CD14-positive monocyte (primary cell): Measurements from ENCODE around the gene E2F2. TPM values are rescaled to one million over a fixed set of nuclear protein-coding genes. Genes with fewer than 3 reads are reported as not detected.

Experiments used
- DNase-seq, 3 donors: peaks; one replicate each; pipeline ENCODE4 v3.0.0-alpha.2; 2011 to 2022
- H2AFZ ChIP-seq: 2 replicates; pipeline ENCODE4 v1.6.0; 2012; ENCODE audit warnings: mild to moderate bottlenecking, low read depth, low read length, inconsistent platforms; ENCODE audit not compliant: insufficient read depth, poor library complexity, severe bottlenecking
- H3K27ac ChIP-seq, 2 donors: 1 replicate in 1 of 2; 2 replicates in 1 of 2; pipeline ENCODE4 v1.5.1; 2012 to 2013; ENCODE audit warnings: low read length in 2 of 2, control low read depth in 1 of 2, inconsistent platforms in 1 of 2, low read depth in 1 of 2, mild to moderate bottlenecking in 1 of 2
- H3K27me3 ChIP-seq, 2 donors: one replicate each; pipeline versions ENCODE4 v1.6.0 to v1.6.1; 2011 to 2013; ENCODE audit warnings: low read length in 2 of 2; ENCODE audit not compliant: control insufficient read depth in 2 of 2, insufficient read depth in 2 of 2
- H3K36me3 ChIP-seq, 2 donors: replicated peaks in 1 of 2; 1 replicate in 1 of 2; 2 replicates in 1 of 2; pipeline versions ENCODE4 v1.5.1 to v1.6.1; 2012 to 2013; ENCODE audit warnings: low read length in 2 of 2, control low read depth in 1 of 2, inconsistent platforms in 1 of 2, mild to moderate bottlenecking in 1 of 2; ENCODE audit not compliant: insufficient read depth in 2 of 2, control insufficient read depth in 1 of 2
- H3K4me1 ChIP-seq, 2 donors: 1 replicate in 1 of 2; 2 replicates in 1 of 2; pipeline versions ENCODE4 v1.5.1 to v1.6.1; 2012 to 2013; ENCODE audit warnings: low read length in 2 of 2, control low read depth in 1 of 2, inconsistent platforms in 1 of 2, mild to moderate bottlenecking in 1 of 2, moderate library complexity in 1 of 2; ENCODE audit not compliant: insufficient read depth in 2 of 2, control insufficient read depth in 1 of 2
- H3K4me2 ChIP-seq: replicated peaks from 2 replicates; pipeline ENCODE3; 2012; ENCODE audit warnings: low read length, moderate library complexity, mild to moderate bottlenecking; ENCODE audit not compliant: poor library complexity, severe bottlenecking; ENCODE audit errors: extremely low read depth
- H3K4me3 ChIP-seq, 3 experiments: fragments of 200-600 bp in 1 of 3; sonication (generic) in 1 of 3; replicated peaks in 1 of 3; 1 replicate in 2 of 3; 2 replicates in 1 of 3; pipeline ENCODE4 v1.5.1; 2011 to 2013; ENCODE audit warnings: low read length in 3 of 3, mild to moderate bottlenecking in 3 of 3, control low read depth in 2 of 3, low read depth in 2 of 3, inconsistent platforms in 1 of 3, moderate library complexity in 1 of 3
- H3K79me2 ChIP-seq: 2 replicates; pipeline ENCODE4 v1.6.0; 2012; ENCODE audit warnings: mild to moderate bottlenecking, control low read depth, inconsistent platforms, low read length, moderate library complexity; ENCODE audit not compliant: insufficient read depth
- H3K9ac ChIP-seq: 2 replicates; pipeline ENCODE4 v1.6.0; 2017; ENCODE audit warnings: low read length, mild to moderate bottlenecking; ENCODE audit not compliant: insufficient read depth, poor library complexity, severe bottlenecking
- H3K9me3 ChIP-seq, 2 donors: replicated peaks in 1 of 2; 1 replicate in 1 of 2; 2 replicates in 1 of 2; pipeline versions ENCODE4 v1.5.1 to v1.6.1; 2012 to 2013; ENCODE audit warnings: low read length in 2 of 2, control low read depth in 1 of 2; ENCODE audit not compliant: control insufficient read depth in 1 of 2, insufficient read depth in 1 of 2
- H4K20me1 ChIP-seq: 2 replicates; pipeline ENCODE4 v1.6.0; 2012; ENCODE audit warnings: mild to moderate bottlenecking, low read length, control low read depth, moderate library complexity; ENCODE audit not compliant: insufficient read depth
- H3K27ac Mint-ChIP-seq, 7 donors: one replicate each; pipeline ENCODE4 v1.8.0; 2020; ENCODE audit warnings: mild to moderate bottlenecking in 7 of 7, mixed read lengths in 7 of 7, moderate library complexity in 6 of 7, inconsistent platforms in 2 of 7
- H3K27me3 Mint-ChIP-seq, 3 donors: one replicate each; pipeline ENCODE4 v1.8.0; 2021 to 2022; ENCODE audit warnings: low read depth in 3 of 3, mild to moderate bottlenecking in 3 of 3, mixed read lengths in 3 of 3, moderate library complexity in 3 of 3, inconsistent platforms in 1 of 3
- H3K36me3 Mint-ChIP-seq, 2 donors: one replicate each; pipeline ENCODE4 v1.8.0; 2020; ENCODE audit warnings: mixed read lengths in 2 of 2, inconsistent platforms in 1 of 2, mild to moderate bottlenecking in 1 of 2
- H3K4me1 Mint-ChIP-seq: one replicate; pipeline ENCODE4 v1.8.0; 2020; ENCODE audit warnings: mild to moderate bottlenecking, mixed read lengths
- H3K4me3 Mint-ChIP-seq, 2 donors: one replicate each; pipeline ENCODE4 v1.8.0; 2020; ENCODE audit warnings: mild to moderate bottlenecking in 2 of 2, mixed read lengths in 2 of 2, moderate library complexity in 1 of 2
- H3K9me3 Mint-ChIP-seq, 7 donors: one replicate each; pipeline ENCODE4 v1.8.0; 2020 to 2022; ENCODE audit warnings: mixed read lengths in 7 of 7, mild to moderate bottlenecking in 6 of 7, moderate library complexity in 6 of 7, inconsistent platforms in 2 of 7
- WGBS: methylation state at CpG from one replicate; pipeline ENCODE4 v1.1.5; 2013; ENCODE audit warnings: missing lambda C conversion rate; ENCODE audit not compliant: insufficient coverage; 5-methylcytosine and 5-hydroxymethylcytosine counted together
- intact Hi-C, 2 donors: fragments of 100-400 bp; cut with micrococcal nuclease; formaldehyde crosslinking; loops; one replicate each; pipeline versions ENCODE4 v1.15.0 to v1.15.1; 2023
- polyA plus RNA-seq, 3 donors: library from polyadenylated mRNA; depleted of rRNA in 1 of 3; unstranded in 2 of 3; stranded (reverse) in 1 of 3; fragments of 300-500 nt in 2 of 3; fragments of >200 nt in 1 of 3; fragmentation: Illumina TruSeq in 2 of 3; gene quantifications; 1 replicate in 2 of 3; 2 replicates in 1 of 3; pipeline ENCODE4 v1.2.3, GENCODE V29; 2012 to 2021
- TF ChIP-seq, protein P1 (sequence below): fragments of 200-600 bp; IDR thresholded peaks from one replicate; pipeline ENCODE4 v1.8.0; 2022; ENCODE audit warnings: antibody characterized with exemption, mild to moderate bottlenecking

Gene E2F2
- polyA plus RNA-seq, 3 donors: 0.24 to 4.7 (median 1.8) TPM

DNA sequence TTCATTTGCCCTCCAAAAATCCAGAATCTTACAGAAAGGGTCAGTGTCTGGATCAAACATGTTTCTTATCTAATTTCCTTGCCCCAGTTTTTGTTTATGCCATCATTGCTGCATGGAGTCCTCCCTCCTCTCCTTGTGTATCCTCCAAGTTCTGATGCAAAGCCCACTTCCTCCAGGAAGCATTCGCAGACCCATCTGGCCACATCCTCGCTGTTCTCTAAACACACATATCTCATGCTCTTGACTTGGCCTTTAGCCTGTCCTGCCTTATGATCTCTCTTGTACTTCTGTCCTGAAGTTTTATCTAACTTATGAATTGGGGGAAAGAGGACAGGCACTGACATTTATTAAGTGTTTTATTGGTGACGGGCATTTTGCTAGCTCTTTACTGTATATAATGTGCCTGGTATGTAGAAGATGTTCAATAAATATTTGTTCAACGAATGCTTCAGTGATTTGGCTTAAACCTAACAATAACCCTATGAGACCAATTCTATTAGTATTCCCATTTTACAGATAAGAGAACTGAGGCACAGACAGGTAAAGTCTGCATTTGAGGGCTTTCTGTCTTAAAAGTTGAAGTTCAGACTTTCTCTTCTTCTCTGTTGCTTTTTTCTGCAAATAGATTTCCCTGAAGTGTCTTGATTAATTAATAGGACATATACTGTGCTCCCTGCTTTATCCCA is 47.4 kb upstream of the E2F2 start:
- H2AFZ ChIP-seq: no peak overlapping the region
- peaks cover 3 to 10% (median 9%) of the 10 kb centered on the region in 3 donors for H3K27me3 Mint-ChIP-seq
- H3K36me3 Mint-ChIP-seq: no peaks in the 10 kb centered on the region
- no peak overlapping the region for H3K27ac ChIP-seq
- H3K4me1 ChIP-seq: peaks cover 6 to 8% of the 10 kb centered on the region in 2 donors
- H4K20me1 ChIP-seq: no peaks in the 10 kb centered on the region
- H3K79me2 ChIP-seq: no peaks in the 10 kb centered on the region
- H3K4me1 Mint-ChIP-seq: peaks cover 10% of the 10 kb centered on the region
- H3K9me3 ChIP-seq: no peaks in the 10 kb centered on the region
- no peak overlapping the region for H3K9ac ChIP-seq
- H3K4me2 ChIP-seq: no peak overlapping the region
- intact Hi-C loops: no loop called here
- DNase-seq: no peak
- no peak overlapping the region for H3K4me3 ChIP-seq
- H3K36me3 ChIP-seq: no peaks in the 10 kb centered on the region
- H3K4me3 Mint-ChIP-seq: no peak overlapping the region
- WGBS: no CpG with 5 or more reads among the region's 4 CpGs
- TF ChIP-seq, protein P1, sequence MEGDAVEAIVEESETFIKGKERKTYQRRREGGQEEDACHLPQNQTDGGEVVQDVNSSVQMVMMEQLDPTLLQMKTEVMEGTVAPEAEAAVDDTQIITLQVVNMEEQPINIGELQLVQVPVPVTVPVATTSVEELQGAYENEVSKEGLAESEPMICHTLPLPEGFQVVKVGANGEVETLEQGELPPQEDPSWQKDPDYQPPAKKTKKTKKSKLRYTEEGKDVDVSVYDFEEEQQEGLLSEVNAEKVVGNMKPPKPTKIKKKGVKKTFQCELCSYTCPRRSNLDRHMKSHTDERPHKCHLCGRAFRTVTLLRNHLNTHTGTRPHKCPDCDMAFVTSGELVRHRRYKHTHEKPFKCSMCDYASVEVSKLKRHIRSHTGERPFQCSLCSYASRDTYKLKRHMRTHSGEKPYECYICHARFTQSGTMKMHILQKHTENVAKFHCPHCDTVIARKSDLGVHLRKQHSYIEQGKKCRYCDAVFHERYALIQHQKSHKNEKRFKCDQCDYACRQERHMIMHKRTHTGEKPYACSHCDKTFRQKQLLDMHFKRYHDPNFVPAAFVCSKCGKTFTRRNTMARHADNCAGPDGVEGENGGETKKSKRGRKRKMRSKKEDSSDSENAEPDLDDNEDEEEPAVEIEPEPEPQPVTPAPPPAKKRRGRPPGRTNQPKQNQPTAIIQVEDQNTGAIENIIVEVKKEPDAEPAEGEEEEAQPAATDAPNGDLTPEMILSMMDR: no peak
- H3K27me3 ChIP-seq: no peaks in the 10 kb centered on the region
- H3K27ac Mint-ChIP-seq: peak overlapping the region in 1 of 7 donors; percentile 5
- peaks cover 0 to 3% (median 0%) of the 10 kb centered on the region in 7 donors for H3K9me3 Mint-ChIP-seq

DNA sequence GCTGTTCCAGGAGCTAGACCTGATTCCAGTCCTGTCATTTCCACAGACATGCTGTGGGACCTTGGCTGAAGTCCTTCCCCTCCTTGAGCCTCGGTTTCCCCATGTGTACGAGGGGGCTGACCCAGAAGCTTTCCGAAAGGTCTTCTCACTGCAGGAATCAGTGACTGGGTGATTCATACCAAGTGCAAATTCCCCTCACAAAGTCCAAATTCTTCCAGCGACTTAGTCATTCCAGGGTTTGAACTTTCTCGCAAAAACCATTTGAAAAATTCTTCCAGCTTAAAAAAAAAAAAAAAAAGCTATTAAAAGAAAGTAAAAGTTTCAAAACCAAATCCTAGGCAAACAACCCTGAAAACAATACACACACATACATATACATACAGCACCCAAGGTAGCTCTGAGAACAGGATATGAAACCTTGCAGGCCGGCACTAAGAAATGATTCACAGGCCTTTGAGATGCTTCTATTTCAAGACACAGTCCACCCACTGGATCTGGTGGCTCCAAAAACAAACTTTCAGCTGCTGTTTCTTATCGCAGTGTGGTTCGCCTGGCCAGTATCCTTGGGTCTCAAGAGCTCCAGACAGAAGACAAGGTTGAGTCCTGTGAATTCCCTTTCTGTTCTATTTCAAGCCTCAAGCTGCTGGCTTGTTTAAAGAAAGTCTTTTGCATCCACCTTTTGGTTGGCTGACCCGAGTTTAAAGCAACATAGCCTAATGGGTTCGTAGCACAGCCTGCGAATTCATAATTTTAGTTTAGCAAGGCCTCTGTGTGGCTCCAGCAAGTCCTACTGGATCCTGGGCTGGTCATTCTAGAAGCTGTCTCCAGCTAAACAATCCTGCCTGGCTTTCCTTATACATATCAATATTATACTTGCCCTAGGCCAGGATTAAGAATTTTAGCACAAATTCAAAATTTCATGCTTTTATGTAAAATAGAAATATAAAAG is 46.3 kb upstream of the E2F2 start:
- H3K27ac ChIP-seq: no peak overlapping the region

More for the DNA sequence above, 46.3 kb upstream of the E2F2 start:
- H3K27me3 ChIP-seq: peaks cover 0 to 5% of the 10 kb centered on the region in 2 donors
- H3K36me3 Mint-ChIP-seq: no peaks in the 10 kb centered on the region
- no peaks in the 10 kb centered on the region for H3K36me3 ChIP-seq
- H3K4me2 ChIP-seq: no peak overlapping the region
- TF ChIP-seq, protein P1: no peak
- DNase-seq: peak; percentile 30 to 66 (median 42)
- peaks cover 5 to 17% (median 10%) of the 10 kb centered on the region in 3 donors for H3K27me3 Mint-ChIP-seq
- intact Hi-C loops: no loop called here
- peak overlapping the region in 1 of 2 donors; percentile 39 for H3K4me3 Mint-ChIP-seq
- peak overlapping the region in 2 of 7 donors; percentile 54 to 77 for H3K27ac Mint-ChIP-seq
- no peaks in the 10 kb centered on the region for H3K9me3 ChIP-seq
- WGBS: 77% methylated on average over 8 of the region's 11 CpGs
- H3K79me2 ChIP-seq: no peaks in the 10 kb centered on the region
- no peak overlapping the region for H3K4me3 ChIP-seq
- no peak overlapping the region for H3K9ac ChIP-seq
- H3K4me1 ChIP-seq: peaks cover 6 to 8% of the 10 kb centered on the region in 2 donors
- H2AFZ ChIP-seq: no peak overlapping the region
- H4K20me1 ChIP-seq: no peaks in the 10 kb centered on the region
- peaks cover 10% of the 10 kb centered on the region for H3K4me1 Mint-ChIP-seq
- peaks cover 0 to 3% (median 0%) of the 10 kb centered on the region in 7 donors for H3K9me3 Mint-ChIP-seq
